GM12878 (cell line): ENCODE data around the gene FLYWCH2. TPM values are rescaled to one million over a fixed set of nuclear protein-coding genes. Genes with fewer than 3 reads are reported as not detected.

ENCODE experiments used
- ATAC-seq: fragments of 200-7000 bp; cut with Tn5 transposase; 3 replicates; pipeline ENCODE4 v1.9.1; 2020; ENCODE audit warnings: mild to moderate bottlenecking, moderate library complexity
- BruUV-seq: library from RNA; stranded (reverse); fragments of 400-500 nt; replicated peaks from 2 replicates; lab custom pipeline; 2021; lab: Mats Ljungman, UMichigan
- CTCF ChIA-PET: fragments of 300-600 bp; sonication (Branson Sonifier 250); formaldehyde crosslinking; extraction: SDS; loops from one replicate; lab custom pipeline; 2021; ENCODE audit warnings: inconsistent platforms; lab: Yijun Ruan, JAX
- POLR2A ChIA-PET: fragments of 350-600 bp; formaldehyde crosslinking; extraction: SDS; loops from one replicate; lab custom pipeline; 2021; ENCODE audit warnings: inconsistent platforms; lab: Charles Lee
- RAD21 ChIA-PET: fragments of 300-600 bp; sonication (Branson Sonifier 250); formaldehyde crosslinking; loops from one replicate; lab custom pipeline; 2023; ENCODE audit warnings: antibody characterized with exemption; ENCODE audit not compliant: unreplicated experiment; lab: Charles Lee
- SMC1A ChIA-PET: fragments of 300-600 bp; sonication (Branson Sonifier 250); formaldehyde crosslinking; loops from one replicate; lab custom pipeline; 2023; ENCODE audit not compliant: unreplicated experiment, uncharacterized antibody; lab: Charles Lee
- DNase-seq: peaks from one replicate; pipeline ENCODE4 v3.0.0-alpha.2; 2011; ENCODE audit warnings: low read depth, low spot score
- FAIRE-seq: peaks from 3 replicates; lab custom pipeline; 2011; peaks lifted over from hg19 to GRCh38; lab: Jason Lieb, UNC
- H2AFZ ChIP-seq: 2 replicates; pipeline ENCODE4 v1.6.0; 2011; ENCODE audit warnings: low read depth, low read length, control low read depth; ENCODE audit not compliant: control insufficient read depth
- H3K27ac ChIP-seq: 2 replicates; pipeline ENCODE4 v1.5.1; 2011; ENCODE audit warnings: control low read depth; ENCODE audit not compliant: control insufficient read depth, insufficient read depth
- H3K27me3 ChIP-seq, 2 experiments: replicated peaks in 1 of 2; 2 replicates each; pipeline versions ENCODE4 v1.6.0 to v1.6.1; 2011; ENCODE audit warnings: low read length in 1 of 2; ENCODE audit not compliant: control insufficient read depth in 2 of 2, insufficient read depth in 2 of 2
- H3K36me3 ChIP-seq, 2 experiments: 2 replicates each; pipeline ENCODE4 v1.5.1; 2011; ENCODE audit warnings: low read length in 1 of 2; ENCODE audit not compliant: control insufficient read depth in 2 of 2, insufficient read depth in 2 of 2
- H3K4me1 ChIP-seq: 2 replicates; pipeline ENCODE4 v1.6.1; 2011; ENCODE audit warnings: mild to moderate bottlenecking, low read length, moderate library complexity, mixed read lengths; ENCODE audit not compliant: control insufficient read depth, insufficient read depth
- H3K4me2 ChIP-seq: 2 replicates; pipeline ENCODE4 v1.6.0; 2011; ENCODE audit warnings: control low read depth; ENCODE audit not compliant: control insufficient read depth, insufficient read depth
- H3K4me3 ChIP-seq: fragments of 200-600 bp; sonication (generic); 2 replicates; pipeline ENCODE4 v1.5.1; 2016
- H3K79me2 ChIP-seq: 2 replicates; pipeline ENCODE4 v1.6.0; 2011; ENCODE audit warnings: low read length; ENCODE audit not compliant: control insufficient read depth, insufficient read depth
- H3K9ac ChIP-seq: 2 replicates; pipeline ENCODE4 v1.8.0; 2011; ENCODE audit warnings: low read length, control low read depth, mixed read lengths; ENCODE audit not compliant: control insufficient read depth, insufficient read depth
- H3K9me3 ChIP-seq: replicated peaks from 3 replicates; pipeline ENCODE4 v1.5.1; 2011; ENCODE audit warnings: mild to moderate bottlenecking, low read length; ENCODE audit not compliant: control insufficient read depth, insufficient read depth
- H4K20me1 ChIP-seq: 2 replicates; pipeline ENCODE4 v1.6.0; 2011; ENCODE audit not compliant: control insufficient read depth, insufficient read depth
- NRF1 ChIP-seq: conservative IDR thresholded peaks from 2 replicates; pipeline ENCODE4 v1.6.1; 2011; ENCODE audit warnings: mild to moderate bottlenecking, low read depth, low read length, improper control_type of control experiment
- TCF7 ChIP-seq: IDR thresholded peaks from 2 replicates; pipeline ENCODE4 v1.6.1; 2014; ENCODE audit warnings: antibody characterized with exemption, borderline replicate concordance
- USF2 ChIP-seq: IDR thresholded peaks from 2 replicates; pipeline ENCODE4 v1.6.1; 2011; ENCODE audit warnings: low read depth, low read length, improper control_type of control experiment, borderline replicate concordance
- WGBS: methylation state at CpG from one replicate; pipeline ENCODE4 v1.1.6; 2016; ENCODE audit warnings: low lambda C conversion rate; ENCODE audit not compliant: insufficient replicate concordance, insufficient coverage; ENCODE audit errors: missing lambda C conversion rate; 5-methylcytosine and 5-hydroxymethylcytosine counted together
- in situ Hi-C: fragments of 300-500 bp; cut with MboI; formaldehyde crosslinking; loops from 9 replicates; pipeline ENCODE4 v1.14.3; 2018; ENCODE audit warnings: mixed read lengths
- intact Hi-C: fragments of 100-400 bp; cut with micrococcal nuclease; formaldehyde crosslinking; loops from one replicate; pipeline ENCODE4 v1.14.2; 2022; ENCODE audit not compliant: unreplicated experiment
- polyA plus RNA-seq, 11 experiments: library from polyadenylated mRNA; depleted of rRNA in 4 of 11; unstranded in 6 of 11; stranded (reverse) in 5 of 11; fragments of >200 nt; fragmentation: Nextera tagmentation in 4 of 11; fragmentation: Illumina TruSeq in 1 of 11; extraction: Ambion mirVana in 4 of 11; extraction: Trizol in 1 of 11; gene quantifications; 1 replicate in 1 of 11; 2 replicates in 10 of 11; pipeline versions ENCODE4 v1.2.1 to v1.2.3, GENCODE V29; 2011 to 2016; ENCODE audit warnings: inconsistent platforms in 2 of 11, missing spikeins in 2 of 11, low read depth in 1 of 11
- total RNA-seq, 4 experiments: library from RNA; depleted of rRNA in 3 of 4; stranded (reverse); fragments of >200 nt in 3 of 4; fragmentation: Illumina TruSeq in 1 of 4; extraction: Trizol in 1 of 4; gene quantifications; 2 replicates each; pipeline versions ENCODE4 v1.2.1 to v1.2.3, GENCODE V29; 2013 to 2021

FLYWCH2 gene
- total and polyA plus RNA-seq, 10 of the 15 experiments (the other 5 are each of a cell fraction or from before 2014, with no cell fraction given): 0.27 to 43.1 (median 17.7) TPM

GRCh38 chr16:2879854-2880508 lies 3.0 kb upstream of the FLYWCH2 start:
- FAIRE-seq: no peak
- Histone ChIP-seq H3K4me3 (no peak overlapping the region), H3K4me1 (peaks cover 8% of the 10 kb centered on the region), H3K4me2 (no peak overlapping the region), H3K27ac (no peak overlapping the region), H3K79me2 (no peaks in the 10 kb centered on the region), H3K27me3 (no peaks in the 10 kb centered on the region), H3K36me3 (no peaks in the 10 kb centered on the region), H4K20me1 (no peaks in the 10 kb centered on the region), H2AFZ (no peak overlapping the region), H3K9me3 (peaks cover 4% of the 10 kb centered on the region; the same call in 2 of the 3 replicates), H3K9ac (no peak overlapping the region)
- RAD21 ChIA-PET: no interaction called here
- POLR2A ChIA-PET: interaction anchor here (1.3 kb wide), 1 partner anchor 31 kb away, joined by 5 read pairs; no protein-coding TSS in a partner anchor
- 79% methylated on average over 6 of the region's 6 CpGs for WGBS
- TF ChIP-seq TCF7 (no peak), USF2 (no peak), NRF1 (no peak)
- BruUV-seq: no TSS peak
- SMC1A ChIA-PET: interaction anchor here (0.8 kb wide), 2 partner anchors 19 to 109 kb away, joined by 3 read pairs; no protein-coding TSS in a partner anchor
- DNase-seq: no peak
- intact Hi-C loops: no loop called here
- in situ Hi-C loops: loop anchor here (5.0 kb wide), 1 partner anchor 32 kb away; the partner anchor contains the start of gene FLYWCH1
- CTCF ChIA-PET: interaction anchor here (1.3 to 2.4 kb wide), 4 partner anchors 12 to 39 kb away, joined by 3 to 12 read pairs (median 8); partner anchors contain the start of gene FLYWCH1
- no peak for ATAC-seq
